GM04503 (cell line): ENCODE measurements around the gene ARHGAP20.
A peak's percentile ranks its signal among the peaks of the same experiment; 100 is the strongest.

Experiments
- DNase-seq: peaks from one replicate; pipeline ENCODE4 v3.0.0-alpha.2; 2012; ENCODE audit warnings: low read depth

Gene ARHGAP20

GRCh38 chr11:110614031-110614430 lies 98.2 kb downstream of the ARHGAP20 start:
- no peak for DNase-seq

- DNase-seq, result peak; percentile 3
Measured at GRCh38 chr11:110613197-110613918, 98.9 kb downstream of the ARHGAP20 start.

GRCh38 chr11:110606415-110606814 lies 105.8 kb downstream of the ARHGAP20 start:
- DNase-seq, result no peak

- DNase-seq, result no peak
Measured at GRCh38 chr11:110601936-110602335, 110.3 kb downstream of the ARHGAP20 start.

GRCh38 chr11:110600322-110600721 lies 111.9 kb downstream of the ARHGAP20 start:
- no peak for DNase-seq

GRCh38 chr11:110599207-110599606 lies 113.0 kb downstream of the ARHGAP20 start:
- no peak for DNase-seq

GRCh38 chr11:110598725-110599124 lies 113.5 kb downstream of the ARHGAP20 start:
- no peak for DNase-seq

GRCh38 chr11:110587972-110588371 lies 124.3 kb downstream of the ARHGAP20 start:
- no peak for DNase-seq

- DNase-seq, result no peak
Measured at GRCh38 chr11:110587129-110587528, 125.1 kb downstream of the ARHGAP20 start.

GRCh38 chr11:110584150-110584549 lies 128.1 kb downstream of the ARHGAP20 start:
- DNase-seq, result no peak

- DNase-seq, result no peak
Measured at GRCh38 chr11:110582728-110583432, 129.4 kb downstream of the ARHGAP20 start.

- no peak for DNase-seq
Measured at GRCh38 chr11:110580571-110580970, 131.7 kb downstream of the ARHGAP20 start.

- DNase-seq, result no peak
Measured at GRCh38 chr11:110573411-110573810, 138.8 kb downstream of the ARHGAP20 start.

GRCh38 chr11:110571081-110571720 lies 141.0 kb downstream of the ARHGAP20 start:
- no peak for DNase-seq

GRCh38 chr11:110566577-110566976 lies 145.7 kb downstream of the ARHGAP20 start:
- no peak for DNase-seq

GRCh38 chr11:110565357-110566336 lies 146.6 kb downstream of the ARHGAP20 start:
- peak; percentile 4 for DNase-seq

- no peak for DNase-seq
Measured at GRCh38 chr11:110564676-110565356, 147.4 kb downstream of the ARHGAP20 start.

GRCh38 chr11:110544779-110545178 lies 167.5 kb downstream of the ARHGAP20 start:
- no peak for DNase-seq

- DNase-seq, result no peak
Measured at GRCh38 chr11:110538154-110538553, 174.1 kb downstream of the ARHGAP20 start.

- DNase-seq, result no peak
Measured at GRCh38 chr11:110530900-110531741, 181.1 kb downstream of the ARHGAP20 start.
